A549 (cell line): ENCODE data around the gene FAM3A. TPM values are rescaled to one million over a fixed set of nuclear protein-coding genes. Genes with fewer than 3 reads are reported as not detected.

Experiments
- ATOH8 ChIP-seq: fragments of 250-450 bp; sonication (Bioruptor Pico); IDR thresholded peaks from 2 replicates; pipeline ENCODE4 v1.5.0; 2020; ENCODE audit warnings: low read depth, mild to moderate bottlenecking, moderate library complexity
- BHLHE40 ChIP-seq: IDR thresholded peaks from 2 replicates; pipeline ENCODE4 v1.6.1; 2012; ENCODE audit warnings: low read depth, low read length, inconsistent platforms
- CBX8 ChIP-seq: fragments of 200-600 bp; sonication (generic); IDR thresholded peaks from 2 replicates; pipeline ENCODE4 v1.6.1; 2016
- CEBPB ChIP-seq, 2 experiments: fragments of >200 bp in 1 of 2; sonication (Bioruptor Twin) in 1 of 2; formaldehyde crosslinking in 1 of 2; IDR thresholded peaks; 2 replicates each; pipeline ENCODE4 v1.6.1; 2012 to 2016
- CHD2 ChIP-seq: fragments of 150-350 bp; IDR thresholded peaks from 2 replicates; pipeline ENCODE4 v1.6.1; 2014; ENCODE audit warnings: low read length; ENCODE audit not compliant: partially characterized antibody
- CHD4 ChIP-seq: fragments of 200-600 bp; sonication (generic); IDR thresholded peaks from 2 replicates; pipeline ENCODE4 v1.6.1; 2016; ENCODE audit warnings: antibody characterized with exemption, mild to moderate bottlenecking, borderline replicate concordance
- E2F6 ChIP-seq: IDR thresholded peaks from 2 replicates; pipeline ENCODE4 v1.6.1; 2012; ENCODE audit warnings: low read depth, borderline replicate concordance
- EP300 ChIP-seq, 2 experiments: fragments of >200 bp; sonication (Bioruptor Twin); formaldehyde crosslinking; IDR thresholded peaks; 2 replicates in 1 of 2; 3 replicates in 1 of 2; pipeline ENCODE4 v1.6.1; 2016 to 2017
- FOSB ChIP-seq: fragments of 250-450 bp; sonication (Bioruptor Pico); IDR thresholded peaks from 2 replicates; pipeline ENCODE4 v1.5.0; 2020; ENCODE audit warnings: mild to moderate bottlenecking, moderate library complexity
- FOSL2 ChIP-seq, 2 experiments: fragments of 450-650 bp in 1 of 2; fragments of >200 bp in 1 of 2; sonication (Bioruptor Twin) in 1 of 2; formaldehyde crosslinking; IDR thresholded peaks; 2 replicates each; pipeline versions ENCODE4 v1.5.0 to v1.6.1; 2016 to 2020; ENCODE audit warnings: mild to moderate bottlenecking in 1 of 2, moderate library complexity in 1 of 2
- GATA3 ChIP-seq: IDR thresholded peaks from 2 replicates; pipeline ENCODE4 v1.6.1; 2012; ENCODE audit warnings: borderline replicate concordance
- HDAC2 ChIP-seq: fragments of 200-600 bp; sonication (generic); IDR thresholded peaks from 2 replicates; pipeline ENCODE4 v1.6.1; 2016
- HES2 ChIP-seq: fragments of >200 bp; sonication (Bioruptor Twin); formaldehyde crosslinking; IDR thresholded peaks from 2 replicates; pipeline ENCODE4 v1.6.1; 2016
- JUN ChIP-seq, 2 experiments: fragments of >200 bp; sonication (Bioruptor Twin); formaldehyde crosslinking; IDR thresholded peaks; 2 replicates in 1 of 2; 3 replicates in 1 of 2; pipeline ENCODE4 v1.6.1; 2016 to 2017
- JUNB ChIP-seq: fragments of >200 bp; sonication (Bioruptor Twin); formaldehyde crosslinking; IDR thresholded peaks from 2 replicates; pipeline ENCODE4 v1.6.1; 2016
- KDM5A ChIP-seq: fragments of 200-600 bp; sonication (generic); IDR thresholded peaks from 2 replicates; pipeline ENCODE4 v1.6.1; 2016; ENCODE audit warnings: antibody characterized with exemption, mild to moderate bottlenecking
- NFE2L2 ChIP-seq: fragments of 150-350 bp; conservative IDR thresholded peaks from 2 replicates; pipeline ENCODE4 v1.6.1; 2014; ENCODE audit warnings: low read length
- NPAS2 ChIP-seq: fragments of 250-450 bp; sonication (Bioruptor Pico); IDR thresholded peaks from 2 replicates; pipeline ENCODE4 v1.8.0; 2022; ENCODE audit warnings: mild to moderate bottlenecking, moderate library complexity, borderline replicate concordance
- NR3C1 ChIP-seq: fragments of >200 bp; sonication (Bioruptor Twin); formaldehyde crosslinking; IDR thresholded peaks from 3 replicates; pipeline ENCODE4 v1.6.1; 2017
- PHF8 ChIP-seq: fragments of 200-600 bp; sonication (generic); IDR thresholded peaks from 2 replicates; pipeline ENCODE4 v1.6.1; 2016; ENCODE audit warnings: low read depth, mild to moderate bottlenecking, antibody characterized with exemption, moderate library complexity, borderline replicate concordance
- POLR2A ChIP-seq: IDR thresholded peaks from 2 replicates; pipeline ENCODE4 v1.6.1; 2012; ENCODE audit warnings: mild to moderate bottlenecking, low read length
- POLR2AphosphoS2 ChIP-seq: conservative IDR thresholded peaks from 2 replicates; pipeline ENCODE4 v1.6.1; 2012; ENCODE audit warnings: low read length, improper control_type of control experiment, inconsistent platforms
- RAD21 ChIP-seq, 2 experiments: fragments of >200 bp in 1 of 2; sonication (Bioruptor Twin) in 1 of 2; formaldehyde crosslinking in 1 of 2; IDR thresholded peaks in 1 of 2; conservative IDR thresholded peaks in 1 of 2; 2 replicates in 1 of 2; 3 replicates in 1 of 2; pipeline ENCODE4 v1.6.1; 2012 to 2018; ENCODE audit warnings: inconsistent platforms in 1 of 2
- RNF2 ChIP-seq: fragments of 200-600 bp; sonication (generic); IDR thresholded peaks from 2 replicates; pipeline ENCODE4 v1.6.1; 2016; ENCODE audit warnings: low read depth, mild to moderate bottlenecking, antibody characterized with exemption, moderate library complexity, borderline replicate concordance
- SMC3 ChIP-seq: fragments of >200 bp; sonication (Bioruptor Twin); formaldehyde crosslinking; IDR thresholded peaks from 3 replicates; pipeline ENCODE4 v1.6.1; 2018; ENCODE audit warnings: inconsistent platforms
- SREBF2 ChIP-seq: fragments of 450-650 bp; IDR thresholded peaks from 2 replicates; pipeline ENCODE4 v1.6.1; 2014; ENCODE audit warnings: mild to moderate bottlenecking, moderate library complexity
- ZSCAN20 ChIP-seq: fragments of 250-450 bp; sonication (Bioruptor Pico); IDR thresholded peaks from 2 replicates; pipeline ENCODE4 v1.8.0; 2022; ENCODE audit warnings: mild to moderate bottlenecking, moderate library complexity
- polyA plus RNA-seq, 4 experiments: library from polyadenylated mRNA; depleted of rRNA in 3 of 4; stranded (reverse); fragments of >200 nt; fragmentation: RNase III in 1 of 4; extraction: RNeasy Plus Mini Kit Qiagen cat#74134 plus additional on column Dnase treatment in 1 of 4; gene quantifications; 2 replicates in 3 of 4; 3 replicates in 1 of 4; pipeline ENCODE4 v1.2.3, GENCODE V29; 2011 to 2017
- TF ChIP-seq, protein P1 (sequence below): IDR thresholded peaks from 2 replicates; pipeline ENCODE4 v1.6.1; 2012
- TF ChIP-seq, protein P2 (sequence below): fragments of >200 bp; sonication (Bioruptor Twin); formaldehyde crosslinking; IDR thresholded peaks from 3 replicates; pipeline ENCODE4 v1.5.1; 2016
- TF ChIP-seq, protein P3 (sequence below): fragments of 250-450 bp; sonication (Bioruptor Pico); IDR thresholded peaks from 2 replicates; pipeline ENCODE4 v1.5.0; 2021; ENCODE audit warnings: mild to moderate bottlenecking, moderate library complexity, borderline replicate concordance

FAM3A gene
- polyA plus RNA-seq, 2 of the 4 experiments (the other 2 are of a cell fraction), result 21.7 to 36.7 TPM

DNA sequence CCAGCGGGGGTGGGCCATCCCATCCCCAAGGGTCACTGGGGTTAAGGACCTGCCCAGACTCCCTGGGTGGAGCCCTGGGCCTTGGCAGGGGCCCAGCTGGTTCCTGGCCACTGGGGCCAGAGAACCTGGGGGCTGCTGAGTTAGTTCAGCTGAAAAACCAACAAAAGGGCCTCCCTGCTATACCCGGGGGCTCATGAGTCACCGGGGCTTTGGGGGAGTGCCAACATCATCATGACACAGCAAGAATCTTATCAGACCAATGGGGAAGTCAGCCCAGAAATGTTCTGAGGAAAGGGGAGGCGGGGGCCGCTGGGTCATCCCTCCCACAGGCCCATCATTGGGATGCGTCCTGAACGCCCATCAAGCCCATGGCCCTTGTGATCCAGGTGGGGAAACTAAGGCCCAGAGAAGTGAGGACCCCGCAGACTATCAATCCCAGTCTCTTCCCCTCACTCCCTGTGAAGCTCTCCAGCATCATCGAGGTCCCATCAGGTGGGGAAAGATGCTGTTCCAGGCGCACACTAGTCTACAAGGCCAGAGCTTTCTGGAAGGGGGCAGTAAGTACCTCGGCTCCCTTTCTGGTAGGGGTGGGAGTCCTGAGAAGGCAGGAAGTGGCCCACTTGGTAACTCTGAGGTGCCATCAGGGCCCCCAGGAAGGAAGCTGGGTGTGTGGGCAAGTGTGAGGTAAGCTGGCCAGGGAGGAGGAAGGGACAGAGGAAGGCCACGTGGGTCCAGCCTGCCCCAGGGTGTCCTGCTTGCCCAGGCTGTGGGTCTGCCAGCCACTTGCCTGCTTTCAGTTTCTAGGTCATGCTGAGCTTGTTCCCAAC lies 26.1 kb upstream of the FAM3A start (continued):
- TF ChIP-seq FOSB (CRISPR knock-in tag) (no peak; the same call in none of the 2 replicates), PHF8 (no peak), HDAC2 (no peak), ATOH8 (peak; percentile 89), ZSCAN20 (CRISPR knock-in tag) (peak; percentile 85; the same call in 1 of the 2 replicates), GATA3 (peak; percentile 84), SMC3 (no peak), FOSL2 (IDR thresholded peaks at IDR 0.05) (peak; percentile 77), FOSL2 (CRISPR knock-in tag; IDR thresholded peaks at IDR 0.05) (peak; percentile 97), RNF2 (no peak), KDM5A (no peak), SREBF2 (no peak), NPAS2 (CRISPR knock-in tag) (peak; percentile 66; the same call in 1 of the 2 replicates), NFE2L2 (peak; percentile 99), E2F6 (no peak), CBX8 (no peak), NR3C1 (no peak), CEBPB (IDR thresholded peaks at IDR 0.05) (peak in 1 of 2 experiments; percentile 34; a peak in 1 of 4 replicates), POLR2AphosphoS2 (no peak), CHD4 (no peak), JUNB (peak; percentile 70), POLR2A (no peak), HES2 (no peak), RAD21 (conservative IDR thresholded peaks at IDR 0.05 in 1 of 2, IDR thresholded peaks at IDR 0.05 in 1 of 2) (no peak), JUN (IDR thresholded peaks at IDR 0.05) (peak; percentile 75 to 82; a peak in 3 of 5 replicates), EP300 (IDR thresholded peaks at IDR 0.05) (peak; percentile 89 to 92; a peak in 4 of 5 replicates), CHD2 (no peak), BHLHE40 (no peak)
- TF ChIP-seq, protein P1, sequence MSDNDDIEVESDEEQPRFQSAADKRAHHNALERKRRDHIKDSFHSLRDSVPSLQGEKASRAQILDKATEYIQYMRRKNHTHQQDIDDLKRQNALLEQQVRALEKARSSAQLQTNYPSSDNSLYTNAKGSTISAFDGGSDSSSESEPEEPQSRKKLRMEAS, result peak; percentile 78
- TF ChIP-seq, protein P2, sequence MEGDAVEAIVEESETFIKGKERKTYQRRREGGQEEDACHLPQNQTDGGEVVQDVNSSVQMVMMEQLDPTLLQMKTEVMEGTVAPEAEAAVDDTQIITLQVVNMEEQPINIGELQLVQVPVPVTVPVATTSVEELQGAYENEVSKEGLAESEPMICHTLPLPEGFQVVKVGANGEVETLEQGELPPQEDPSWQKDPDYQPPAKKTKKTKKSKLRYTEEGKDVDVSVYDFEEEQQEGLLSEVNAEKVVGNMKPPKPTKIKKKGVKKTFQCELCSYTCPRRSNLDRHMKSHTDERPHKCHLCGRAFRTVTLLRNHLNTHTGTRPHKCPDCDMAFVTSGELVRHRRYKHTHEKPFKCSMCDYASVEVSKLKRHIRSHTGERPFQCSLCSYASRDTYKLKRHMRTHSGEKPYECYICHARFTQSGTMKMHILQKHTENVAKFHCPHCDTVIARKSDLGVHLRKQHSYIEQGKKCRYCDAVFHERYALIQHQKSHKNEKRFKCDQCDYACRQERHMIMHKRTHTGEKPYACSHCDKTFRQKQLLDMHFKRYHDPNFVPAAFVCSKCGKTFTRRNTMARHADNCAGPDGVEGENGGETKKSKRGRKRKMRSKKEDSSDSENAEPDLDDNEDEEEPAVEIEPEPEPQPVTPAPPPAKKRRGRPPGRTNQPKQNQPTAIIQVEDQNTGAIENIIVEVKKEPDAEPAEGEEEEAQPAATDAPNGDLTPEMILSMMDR, result no peak
- TF ChIP-seq, protein P3, sequence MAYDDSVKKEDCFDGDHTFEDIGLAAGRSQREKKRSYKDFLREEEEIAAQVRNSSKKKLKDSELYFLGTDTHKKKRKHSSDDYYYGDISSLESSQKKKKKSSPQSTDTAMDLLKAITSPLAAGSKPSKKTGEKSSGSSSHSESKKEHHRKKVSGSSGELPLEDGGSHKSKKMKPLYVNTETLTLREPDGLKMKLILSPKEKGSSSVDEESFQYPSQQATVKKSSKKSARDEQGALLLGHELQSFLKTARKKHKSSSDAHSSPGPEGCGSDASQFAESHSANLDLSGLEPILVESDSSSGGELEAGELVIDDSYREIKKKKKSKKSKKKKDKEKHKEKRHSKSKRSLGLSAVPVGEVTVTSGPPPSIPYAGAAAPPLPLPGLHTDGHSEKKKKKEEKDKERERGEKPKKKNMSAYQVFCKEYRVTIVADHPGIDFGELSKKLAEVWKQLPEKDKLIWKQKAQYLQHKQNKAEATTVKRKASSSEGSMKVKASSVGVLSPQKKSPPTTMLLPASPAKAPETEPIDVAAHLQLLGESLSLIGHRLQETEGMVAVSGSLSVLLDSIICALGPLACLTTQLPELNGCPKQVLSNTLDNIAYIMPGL (CRISPR knock-in tag), result peak; percentile 91; the same call in 1 of the 2 replicates
